ENCODE measurements around the gene TBXT. TPM values are rescaled to one million over a fixed set of nuclear protein-coding genes. Genes with fewer than 3 reads are reported as not detected.
"Not testable (repeated sequence)": the region's sequence is repeated elsewhere in the genome, so short reads cannot be mapped to it uniquely, and the experiment has no call there.

Gene TBXT
- total RNA-seq, 4 donors from 2014 or later = not detected

DNA sequence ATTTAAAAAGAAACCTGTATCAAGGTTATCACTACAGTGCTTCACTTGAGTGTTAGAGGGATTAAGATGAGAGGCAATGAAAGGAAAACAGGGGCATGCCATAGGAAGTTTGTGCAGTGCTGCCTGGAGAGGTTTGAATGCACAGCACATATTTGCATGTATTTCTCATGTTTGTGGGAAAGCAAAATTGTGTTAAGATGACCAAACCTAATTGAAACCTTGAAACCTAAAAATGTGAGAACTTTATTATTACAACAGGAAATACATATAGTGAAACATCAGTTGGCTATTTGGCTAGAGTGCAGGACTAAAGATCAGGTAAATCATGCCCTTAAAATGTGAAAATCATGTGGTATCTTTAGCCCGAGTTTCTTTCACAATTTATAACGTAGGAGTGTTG, 8.5 kb upstream of the TBXT start:
- Histone ChIP-seq H3K36me3 (no peaks in the 10 kb centered on the region), H3K9me3 (no peaks in the 10 kb centered on the region), H3K27me3 (peaks cover 17% of the 10 kb centered on the region), H3K4me3 (no peak overlapping the region), H3K27ac (no peak overlapping the region), H3K4me1 (peaks cover 6% of the 10 kb centered on the region)
- TF ChIP-seq POLR2AphosphoS5 (IDR thresholded peaks at IDR 0.05) = no peak
- TF ChIP-seq, protein P1, sequence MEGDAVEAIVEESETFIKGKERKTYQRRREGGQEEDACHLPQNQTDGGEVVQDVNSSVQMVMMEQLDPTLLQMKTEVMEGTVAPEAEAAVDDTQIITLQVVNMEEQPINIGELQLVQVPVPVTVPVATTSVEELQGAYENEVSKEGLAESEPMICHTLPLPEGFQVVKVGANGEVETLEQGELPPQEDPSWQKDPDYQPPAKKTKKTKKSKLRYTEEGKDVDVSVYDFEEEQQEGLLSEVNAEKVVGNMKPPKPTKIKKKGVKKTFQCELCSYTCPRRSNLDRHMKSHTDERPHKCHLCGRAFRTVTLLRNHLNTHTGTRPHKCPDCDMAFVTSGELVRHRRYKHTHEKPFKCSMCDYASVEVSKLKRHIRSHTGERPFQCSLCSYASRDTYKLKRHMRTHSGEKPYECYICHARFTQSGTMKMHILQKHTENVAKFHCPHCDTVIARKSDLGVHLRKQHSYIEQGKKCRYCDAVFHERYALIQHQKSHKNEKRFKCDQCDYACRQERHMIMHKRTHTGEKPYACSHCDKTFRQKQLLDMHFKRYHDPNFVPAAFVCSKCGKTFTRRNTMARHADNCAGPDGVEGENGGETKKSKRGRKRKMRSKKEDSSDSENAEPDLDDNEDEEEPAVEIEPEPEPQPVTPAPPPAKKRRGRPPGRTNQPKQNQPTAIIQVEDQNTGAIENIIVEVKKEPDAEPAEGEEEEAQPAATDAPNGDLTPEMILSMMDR (IDR thresholded peaks at IDR 0.05) = no peak
- TF ChIP-seq EP300 (IDR thresholded peaks at IDR 0.05) = no peak
- TF ChIP-seq POLR2A (IDR thresholded peaks at IDR 0.05) = no peak
- no peak for DNase-seq (ENCODE audit: low spot score in 2 of 2)
- 58% methylated on average over 2 of the region's 2 CpGs for WGBS

DNA sequence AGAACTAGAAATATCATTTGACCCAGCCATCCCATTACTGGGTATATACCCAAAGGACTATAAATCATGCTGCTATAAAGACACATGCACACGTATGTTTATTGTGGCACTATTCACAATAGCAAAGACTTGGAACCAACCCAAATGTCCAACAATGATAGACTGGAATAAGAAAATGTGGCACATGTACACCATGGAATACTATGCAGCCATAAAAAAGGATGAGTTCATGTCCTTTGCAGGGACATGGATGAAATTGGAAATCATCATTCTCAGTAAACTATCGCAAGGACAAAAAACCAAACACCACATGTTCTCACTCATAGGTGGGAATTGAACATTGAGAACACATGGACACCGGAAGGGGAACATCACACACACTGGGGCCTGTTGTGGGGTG, 7.4 kb upstream of the TBXT start:
- not testable (repeated sequence) for DNase-seq (ENCODE audit: low spot score in 2 of 2); H3K4me3 ChIP-seq; H3K4me1 ChIP-seq; H3K9me3 ChIP-seq; H3K27ac ChIP-seq; H3K36me3 ChIP-seq
- WGBS = 88% methylated on average over 3 of the region's 3 CpGs
- peaks cover 27% of the 10 kb centered on the region for H3K27me3 ChIP-seq

DNA sequence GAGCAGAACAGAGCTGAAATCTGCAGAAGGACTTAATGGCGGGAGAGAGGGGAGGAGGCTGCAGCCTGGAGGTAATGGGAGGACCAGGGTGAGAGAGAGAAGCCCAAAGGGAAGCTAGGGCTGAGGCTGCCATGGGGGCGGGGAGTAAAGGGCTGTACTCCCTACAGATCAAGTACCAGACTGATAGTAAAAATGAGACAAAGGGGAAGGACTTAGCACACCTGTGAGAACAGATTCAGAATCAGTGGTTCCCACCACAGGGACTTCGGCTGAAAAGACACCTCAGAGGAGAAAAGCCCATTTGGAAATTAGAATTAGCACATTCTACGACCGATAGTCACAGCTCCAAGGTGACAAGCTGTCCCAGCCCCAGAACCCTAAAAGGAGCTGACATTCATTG, 6.4 kb upstream of the TBXT start:
- 36% methylated on average over 5 of the region's 5 CpGs for WGBS
- TF ChIP-seq, protein P1 (IDR thresholded peaks at IDR 0.05) = no peak
- TF ChIP-seq POLR2AphosphoS5 (IDR thresholded peaks at IDR 0.05) = no peak
- TF ChIP-seq POLR2A (IDR thresholded peaks at IDR 0.05) = no peak
- TF ChIP-seq EP300 (IDR thresholded peaks at IDR 0.05) = no peak
- no peak for DNase-seq (ENCODE audit: low spot score in 2 of 2)
- Histone ChIP-seq H3K36me3 (no peaks in the 10 kb centered on the region), H3K9me3 (no peaks in the 10 kb centered on the region), H3K4me3 (no peak overlapping the region), H3K27me3 (peaks cover 37% of the 10 kb centered on the region), H3K27ac (no peak overlapping the region), H3K4me1 (peaks cover 7% of the 10 kb centered on the region)

DNA sequence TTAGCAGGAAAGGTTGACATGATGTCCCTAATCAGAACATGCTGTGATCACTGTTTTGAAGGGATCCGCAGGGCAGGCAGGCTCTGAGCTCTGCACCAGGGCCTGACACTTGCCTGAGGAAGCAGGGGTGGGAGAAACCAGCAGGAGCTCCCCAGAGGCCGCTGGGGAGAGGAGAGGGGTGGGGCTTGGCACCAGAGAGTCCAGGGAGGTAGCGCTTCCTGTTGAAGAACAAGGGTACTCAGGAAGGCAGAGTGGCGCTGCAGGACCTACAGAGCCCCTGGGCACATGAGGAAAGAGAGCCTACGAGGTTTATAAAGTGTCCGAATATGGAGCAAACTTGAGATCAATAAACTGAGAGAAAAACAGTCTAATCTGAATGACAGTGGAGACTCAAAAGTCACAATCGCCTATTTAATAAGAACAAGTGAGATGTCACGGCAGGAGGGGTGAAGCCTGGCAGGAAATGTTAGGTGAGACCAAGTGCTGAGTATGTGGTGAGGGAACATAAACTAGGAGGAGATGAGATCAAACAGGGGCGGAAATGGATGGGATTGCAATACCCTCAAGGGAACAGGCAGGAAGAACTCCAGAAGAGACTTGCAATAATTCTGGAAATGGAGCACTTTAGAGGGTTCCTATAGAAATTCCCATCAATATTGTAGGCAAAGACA, 5.8 kb upstream of the TBXT start:
- no peak for DNase-seq (ENCODE audit: low spot score in 2 of 2)
- Histone ChIP-seq H3K27ac (no peak overlapping the region), H3K36me3 (no peaks in the 10 kb centered on the region), H3K4me1 (peaks cover 13% of the 10 kb centered on the region), H3K27me3 (peaks cover 43% of the 10 kb centered on the region), H3K4me3 (no peak overlapping the region), H3K9me3 (no peaks in the 10 kb centered on the region)
- TF ChIP-seq, protein P1 (IDR thresholded peaks at IDR 0.05) = no peak
- no peak for TF ChIP-seq EP300 (IDR thresholded peaks at IDR 0.05)
- TF ChIP-seq POLR2A (IDR thresholded peaks at IDR 0.05) = no peak
- 8% methylated on average over 9 of the region's 9 CpGs for WGBS

DNA sequence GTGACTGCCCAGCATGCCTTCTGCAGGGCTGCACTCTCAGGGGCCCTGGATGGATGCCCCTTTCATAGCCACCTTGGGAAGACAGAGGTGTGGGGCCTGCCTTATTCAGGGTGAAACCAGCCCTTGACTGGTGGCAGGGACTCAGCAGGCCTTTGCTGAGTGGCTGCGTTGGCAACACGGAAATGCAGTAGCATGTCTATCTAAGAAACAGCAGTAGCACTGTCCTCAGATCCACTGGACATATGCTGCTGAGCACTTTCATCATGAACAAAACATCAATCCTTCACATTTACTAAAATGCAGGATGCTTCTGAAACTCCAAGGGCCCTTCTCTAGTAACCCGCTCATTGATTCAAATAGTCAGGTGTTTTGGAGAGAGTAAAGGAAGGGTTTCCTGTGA, 4.9 kb upstream of the TBXT start:
- Histone ChIP-seq H3K27me3 (peaks cover 52% of the 10 kb centered on the region), H3K36me3 (no peaks in the 10 kb centered on the region), H3K9me3 (no peaks in the 10 kb centered on the region), H3K4me3 (no peak overlapping the region), H3K4me1 (peaks cover 22% of the 10 kb centered on the region), H3K27ac (no peak overlapping the region)
- DNase-seq (ENCODE audit: low spot score in 2 of 2) = no peak
- 95% methylated on average over 3 of the region's 3 CpGs for WGBS
- TF ChIP-seq EP300 (IDR thresholded peaks at IDR 0.05) (no peak), POLR2AphosphoS5 (IDR thresholded peaks at IDR 0.05) (no peak), POLR2A (IDR thresholded peaks at IDR 0.05) (no peak)
- TF ChIP-seq, protein P1 (IDR thresholded peaks at IDR 0.05) = no peak

Data from suprapubic skin (tissue), 4 donors.